ENCODE measurements around the gene TMEM151A. TPM values are rescaled to one million over a fixed set of nuclear protein-coding genes. Genes with fewer than 3 reads are reported as not detected.
A peak's percentile ranks its signal among the peaks of the same experiment; 100 is the strongest.

TMEM151A gene
- total and polyA plus RNA-seq, 7 experiments from 2014 or later, result 0.11 to 0.29 TPM; not detected in 5

GRCh38 chr11:66326261-66327111 is 34.8 kb downstream of the TMEM151A start:
- Histone ChIP-seq H3K36me3 (ENCODE audit: control insufficient read depth in 2 of 3, insufficient read depth in 3 of 3, low read length in 3 of 3) (no peaks in the 10 kb centered on the region), H3K9me3 (ENCODE audit: control insufficient read depth in 2 of 3, low read length in 3 of 3) (no peaks in the 10 kb centered on the region), H3K4me3 (ENCODE audit: low read length) (peak overlapping the region; percentile 30), H3K27ac (ENCODE audit: low read depth, low read length) (peak overlapping the region; percentile 82), H3K4me1 (ENCODE audit: control insufficient read depth in 2 of 2, insufficient read depth in 2 of 2, low read length in 2 of 2) (peaks cover 26 to 45% of the 10 kb centered on the region in 2 donors), H3K27me3 (ENCODE audit: control insufficient read depth in 2 of 2, insufficient read depth in 2 of 2, low read length in 2 of 2) (no peaks in the 10 kb centered on the region)
- peak in 7 of 9 donors; percentile 44 to 60 (median 58) for DNase-seq
- POLR2A ChIA-PET, result interaction anchor here (0.6 to 4.0 kb wide), 8 partner anchors 9 to 38 kb away, joined by 3 to 89 read pairs (median 4); partner anchors contain the start of genes BRMS1, CD248, RIN1 and YIF1A
- peaks cover 0 to 5% (median 0%) of the 10 kb centered on the region in 11 donors for H3K9me3 Mint-ChIP-seq
- ATAC-seq, result no peak
- H3K27ac Mint-ChIP-seq, result peak overlapping the region; percentile 75 to 94 (median 91)
- H3K36me3 Mint-ChIP-seq, result no peaks in the 10 kb centered on the region
- H3K4me3 Mint-ChIP-seq, result peak overlapping the region; percentile 25 to 70 (median 68)
- peaks cover 30 to 69% (median 56%) of the 10 kb centered on the region in 7 donors for H3K4me1 Mint-ChIP-seq
- H3K27me3 Mint-ChIP-seq, result no peaks in the 10 kb centered on the region
- CTCF ChIA-PET, result interaction anchor here (1.3 to 1.6 kb wide), 3 partner anchors 9 to 62 kb away, joined by 8 to 31 read pairs (median 14); partner anchors contain the start of gene CD248
- intact Hi-C loops (cut with micrococcal nuclease), result loop anchor here (5.0 kb wide), 2 partner anchors 46 to 61 kb away; partner anchors contain the start of gene SLC29A2 (in 1 of the 2)

DNA sequence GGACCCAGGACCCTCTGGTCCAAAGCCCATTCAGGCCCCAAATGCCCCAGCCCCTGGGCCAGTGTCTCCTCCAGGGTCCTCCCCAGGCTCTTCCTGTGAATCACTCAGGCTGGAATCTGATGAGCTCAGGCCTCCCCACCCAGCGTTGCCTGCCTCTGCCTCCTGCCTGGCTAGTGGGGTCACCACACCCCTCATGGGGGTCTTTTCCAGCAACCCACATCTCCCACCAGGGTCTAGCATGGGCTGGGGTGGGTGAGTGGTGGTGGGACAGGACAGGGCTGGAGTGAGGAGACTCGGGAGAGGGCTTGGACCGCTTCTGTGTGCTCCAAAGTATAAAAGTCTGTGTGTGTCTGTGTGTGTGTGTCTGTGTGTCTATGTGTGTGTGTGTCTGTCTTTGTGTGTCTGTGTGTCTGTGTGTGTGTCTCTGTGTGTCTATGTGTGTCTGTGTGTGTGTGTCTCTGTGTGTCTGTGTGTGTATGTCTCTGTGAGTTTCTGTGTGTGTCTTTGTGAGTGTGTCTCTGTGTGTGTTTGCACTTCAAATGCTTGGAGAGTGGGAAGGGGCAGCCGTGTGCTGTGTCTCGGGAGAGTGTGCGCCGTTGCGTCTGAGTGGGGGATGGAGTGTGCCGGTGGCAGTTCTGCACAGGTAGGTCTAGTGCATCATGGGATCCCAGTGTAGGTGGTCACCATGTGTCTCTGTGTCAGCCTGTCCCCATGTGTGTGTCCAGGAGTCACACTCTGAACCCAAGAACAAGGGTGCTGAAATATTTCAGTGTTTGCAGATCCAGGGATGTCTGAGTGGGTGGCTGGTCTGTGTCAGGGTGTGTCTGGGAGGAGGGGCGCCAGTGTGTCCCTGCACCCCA is 35.7 kb downstream of the TMEM151A start:
- Mint-ChIP-seq H3K4me1 (peaks cover 29 to 60% (median 49%) of the 10 kb centered on the region in 7 donors), H3K27ac (peak overlapping the region; percentile 65 to 97 (median 91)), H3K27me3 (no peaks in the 10 kb centered on the region), H3K4me3 (peak overlapping the region; percentile 18 to 81 (median 67)), H3K9me3 (peaks cover 0 to 5% (median 0%) of the 10 kb centered on the region in 11 donors), H3K36me3 (no peaks in the 10 kb centered on the region)
- CTCF ChIA-PET, result interaction anchor here (1.3 to 1.6 kb wide), 3 partner anchors 10 to 61 kb away, joined by 8 to 31 read pairs (median 14); partner anchors contain the start of gene CD248
- DNase-seq (no peak), ATAC-seq (no peak)
- H3K27ac ChIP-seq (ENCODE audit: low read depth, low read length), result peak overlapping the region; percentile 82
- H3K4me3 ChIP-seq (ENCODE audit: low read length), result peak overlapping the region; percentile 4
- no peaks in the 10 kb centered on the region for H3K27me3 ChIP-seq (ENCODE audit: control insufficient read depth in 2 of 2, insufficient read depth in 2 of 2, low read length in 2 of 2)
- peaks cover 0 to 3% (median 0%) of the 10 kb centered on the region in 3 experiments for H3K36me3 ChIP-seq (ENCODE audit: control insufficient read depth in 2 of 3, insufficient read depth in 3 of 3, low read length in 3 of 3)
- POLR2A ChIA-PET, result interaction anchor here (0.6 to 4.0 kb wide), 6 partner anchors 10 to 38 kb away, joined by 3 to 89 read pairs (median 4); partner anchors contain the start of genes BRMS1, CD248 and YIF1A
- no peaks in the 10 kb centered on the region for H3K9me3 ChIP-seq (ENCODE audit: control insufficient read depth in 2 of 3, low read length in 3 of 3)
- intact Hi-C loops (cut with micrococcal nuclease), result loop anchor here (1.0 to 5.0 kb wide), 8 partner anchors 9 to 105 kb away; partner anchors contain the start of genes BRMS1 (in 1 of the 2) and SLC29A2 (in 1 of the 2)
- H3K4me1 ChIP-seq (ENCODE audit: control insufficient read depth in 2 of 2, insufficient read depth in 2 of 2, low read length in 2 of 2), result peaks cover 26 to 40% of the 10 kb centered on the region in 2 donors

DNA sequence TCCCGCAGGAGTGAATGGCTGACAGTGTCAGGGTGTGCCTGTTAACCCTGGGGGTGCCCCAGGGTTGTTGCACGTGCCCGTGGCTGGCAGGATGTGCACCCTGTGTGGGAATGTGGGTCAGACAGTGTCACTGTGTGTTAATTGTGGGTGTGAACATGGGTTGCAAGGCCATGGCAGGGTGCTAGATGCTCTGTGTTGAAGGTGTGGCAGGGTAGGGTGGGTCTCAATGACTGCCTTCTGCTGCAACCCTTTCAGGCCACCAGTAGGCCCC is 36.3 kb downstream of the TMEM151A start:
- DNase-seq (no peak), ATAC-seq (peak; percentile 74)
- peak overlapping the region; percentile 4 for H3K4me3 ChIP-seq (ENCODE audit: low read length)
- POLR2A ChIA-PET, result interaction anchor here (3.0 kb wide), 1 partner anchor 16 kb away, joined by 25 read pairs; no protein-coding TSS in a partner anchor
- no peaks in the 10 kb centered on the region for H3K9me3 ChIP-seq (ENCODE audit: control insufficient read depth in 2 of 3, low read length in 3 of 3)
- CTCF ChIA-PET, result no interaction called here
- H3K27me3 ChIP-seq (ENCODE audit: control insufficient read depth in 2 of 2, insufficient read depth in 2 of 2, low read length in 2 of 2), result no peaks in the 10 kb centered on the region
- H3K9me3 Mint-ChIP-seq, result peaks cover 0 to 5% (median 0%) of the 10 kb centered on the region in 11 donors
- intact Hi-C loops (cut with micrococcal nuclease), result loop anchor here (1.0 to 5.0 kb wide), 8 partner anchors 10 to 106 kb away; partner anchors contain the start of genes BRMS1 (in 1 of the 2) and SLC29A2 (in 1 of the 2)
- peaks cover 0 to 8% (median 0%) of the 10 kb centered on the region in 3 experiments for H3K36me3 ChIP-seq (ENCODE audit: control insufficient read depth in 2 of 3, insufficient read depth in 3 of 3, low read length in 3 of 3)
- H3K4me3 Mint-ChIP-seq, result peak overlapping the region; percentile 18 to 81 (median 68)
- H3K27me3 Mint-ChIP-seq, result no peaks in the 10 kb centered on the region
- H3K4me1 ChIP-seq (ENCODE audit: control insufficient read depth in 2 of 2, insufficient read depth in 2 of 2, low read length in 2 of 2), result peaks cover 26 to 40% of the 10 kb centered on the region in 2 donors
- H3K27ac ChIP-seq (ENCODE audit: low read depth, low read length), result peak overlapping the region; percentile 82
- H3K27ac Mint-ChIP-seq, result peak overlapping the region; percentile 65 to 97 (median 91)
- H3K36me3 Mint-ChIP-seq, result peaks cover 0 to 4% (median 0%) of the 10 kb centered on the region in 5 donors
- H3K4me1 Mint-ChIP-seq, result peaks cover 27 to 55% (median 48%) of the 10 kb centered on the region in 7 donors

DNA sequence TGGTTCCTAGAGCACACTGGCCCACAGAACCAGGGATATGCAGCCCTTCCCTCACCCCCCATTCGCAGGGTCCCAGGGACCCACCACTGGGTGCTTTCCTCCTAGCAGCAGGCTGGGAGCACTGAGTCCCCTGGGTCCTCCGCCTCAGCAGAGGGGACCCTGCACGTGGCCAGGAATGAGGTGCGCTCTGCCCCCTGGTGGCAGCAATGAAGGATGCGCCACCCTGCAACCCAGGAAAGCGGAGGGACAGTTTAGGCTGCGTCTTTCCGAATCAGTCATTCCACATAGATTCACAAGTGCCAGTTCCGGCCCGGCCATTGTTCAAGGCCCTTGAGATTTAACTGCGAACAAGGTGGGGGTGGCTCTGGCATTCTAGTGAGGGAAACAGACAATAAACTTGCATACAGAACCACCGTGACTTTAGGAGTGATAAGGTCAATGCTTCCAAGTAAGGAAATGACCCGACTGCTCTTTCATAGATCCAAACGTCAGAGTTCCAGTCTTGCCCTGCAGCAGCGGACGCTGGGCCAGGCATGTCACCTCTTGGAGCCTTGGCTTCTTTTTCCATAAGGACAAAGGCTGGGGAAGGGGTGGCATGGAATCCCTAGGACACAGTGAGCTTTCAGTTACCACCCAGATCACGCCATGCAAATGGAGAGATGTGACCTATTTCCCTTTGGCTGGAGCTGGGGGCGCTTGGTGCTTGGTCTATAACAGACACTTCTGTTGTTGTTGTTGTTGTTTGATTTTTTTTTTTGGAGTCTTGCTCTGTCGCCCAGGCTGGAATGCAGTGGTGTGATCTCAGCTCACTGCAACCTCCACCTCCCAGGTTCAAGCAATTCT is 36.8 kb downstream of the TMEM151A start:
- intact Hi-C loops (cut with micrococcal nuclease), result loop anchor here (1.0 to 5.0 kb wide), 8 partner anchors 10 to 106 kb away; partner anchors contain the start of genes BRMS1 (in 1 of the 2) and SLC29A2 (in 1 of the 2)
- peaks cover 0 to 2% (median 0%) of the 10 kb centered on the region in 11 donors for H3K9me3 Mint-ChIP-seq
- Histone ChIP-seq H3K9me3 (ENCODE audit: control insufficient read depth in 2 of 3, low read length in 3 of 3) (no peaks in the 10 kb centered on the region), H3K36me3 (ENCODE audit: control insufficient read depth in 2 of 3, insufficient read depth in 3 of 3, low read length in 3 of 3) (peaks cover 0 to 13% (median 0%) of the 10 kb centered on the region in 3 experiments), H3K27ac (ENCODE audit: low read depth, low read length) (peak overlapping the region; percentile 82), H3K4me1 (ENCODE audit: control insufficient read depth in 2 of 2, insufficient read depth in 2 of 2, low read length in 2 of 2) (peaks cover 26 to 40% of the 10 kb centered on the region in 2 donors), H3K27me3 (ENCODE audit: control insufficient read depth in 2 of 2, insufficient read depth in 2 of 2, low read length in 2 of 2) (no peaks in the 10 kb centered on the region), H3K4me3 (ENCODE audit: low read length) (peak overlapping the region; percentile 36)
- DNase-seq, result peak; percentile 72 to 88 (median 80)
- H3K4me3 Mint-ChIP-seq, result peak overlapping the region; percentile 18 to 81 (median 68)
- ATAC-seq, result peak; percentile 89
- peak overlapping the region; percentile 65 to 97 (median 91) for H3K27ac Mint-ChIP-seq
- CTCF ChIA-PET, result interaction anchor here (0.7 to 4.7 kb wide), 5 partner anchors 12 to 60 kb away, joined by 3 to 52 read pairs (median 3); no protein-coding TSS in a partner anchor
- H3K27me3 Mint-ChIP-seq, result no peaks in the 10 kb centered on the region
- H3K36me3 Mint-ChIP-seq, result peaks cover 0 to 4% (median 0%) of the 10 kb centered on the region in 5 donors
- H3K4me1 Mint-ChIP-seq, result peaks cover 25 to 49% (median 46%) of the 10 kb centered on the region in 7 donors
- POLR2A ChIA-PET, result interaction anchor here (1.0 to 3.0 kb wide), 3 partner anchors 11 to 16 kb away, joined by 3 to 25 read pairs (median 4); partner anchors contain the start of genes BRMS1 and CD248

DNA sequence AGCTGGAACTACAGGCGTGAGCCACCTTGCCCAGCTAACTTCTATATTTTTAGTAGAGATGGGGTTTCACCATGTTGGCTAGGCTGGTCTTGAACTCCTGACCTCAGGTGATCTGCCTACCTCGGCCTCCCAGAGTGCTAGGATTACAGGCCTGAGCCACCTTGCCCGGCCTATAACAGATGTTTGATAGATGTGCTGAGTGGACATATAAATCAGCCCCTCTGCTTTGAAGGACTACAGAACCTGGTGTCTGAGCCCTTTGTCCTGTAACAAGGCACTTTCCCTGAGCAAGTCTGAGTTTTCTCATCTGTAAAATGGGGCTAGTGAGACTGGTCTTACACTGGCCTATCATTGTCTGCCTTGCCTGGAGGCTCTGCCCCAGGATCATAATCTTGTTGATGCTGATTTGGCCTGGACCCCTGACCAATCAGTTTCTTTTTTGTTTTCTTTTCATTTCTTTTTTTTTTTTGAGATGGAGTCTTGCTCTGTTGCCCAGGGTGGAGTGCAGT is 37.5 kb downstream of the TMEM151A start:
- no peak for DNase-seq
- intact Hi-C loops (cut with micrococcal nuclease), result loop anchor here (5.0 kb wide), 2 partner anchors 43 to 58 kb away; partner anchors contain the start of gene SLC29A2 (in 1 of the 2)
- CTCF ChIA-PET, result interaction anchor here (0.7 to 4.7 kb wide), 5 partner anchors 11 to 60 kb away, joined by 3 to 52 read pairs (median 3); no protein-coding TSS in a partner anchor
- Histone ChIP-seq H3K4me3 (ENCODE audit: low read length) (no peak overlapping the region), H3K4me1 (ENCODE audit: control insufficient read depth in 2 of 2, insufficient read depth in 2 of 2, low read length in 2 of 2) (peaks cover 26 to 40% of the 10 kb centered on the region in 2 donors), H3K36me3 (ENCODE audit: control insufficient read depth in 2 of 3, insufficient read depth in 3 of 3, low read length in 3 of 3) (peaks cover 0 to 16% (median 0%) of the 10 kb centered on the region in 3 experiments), H3K27ac (ENCODE audit: low read depth, low read length) (no peak overlapping the region), H3K9me3 (ENCODE audit: control insufficient read depth in 2 of 3, low read length in 3 of 3) (no peaks in the 10 kb centered on the region), H3K27me3 (ENCODE audit: control insufficient read depth in 2 of 2, insufficient read depth in 2 of 2, low read length in 2 of 2) (no peaks in the 10 kb centered on the region)
- Mint-ChIP-seq H3K27ac (peak overlapping the region in 4 of 9 donors; percentile 62 to 93 (median 91)), H3K4me1 (peaks cover 25 to 42% (median 39%) of the 10 kb centered on the region in 7 donors), H3K4me3 (peak overlapping the region in 2 of 10 donors; percentile 67), H3K9me3 (no peaks in the 10 kb centered on the region), H3K27me3 (no peaks in the 10 kb centered on the region), H3K36me3 (peaks cover 0 to 4% (median 0%) of the 10 kb centered on the region in 5 donors)
- no peak for ATAC-seq
- POLR2A ChIA-PET, result interaction anchor here (1.0 to 3.0 kb wide), 3 partner anchors 12 to 17 kb away, joined by 3 to 25 read pairs (median 4); partner anchors contain the start of genes BRMS1 and CD248
